ENCODE measurements around the gene STIM1.
"Not testable (repeated sequence)": the region's sequence is repeated elsewhere in the genome, so short reads cannot be mapped to it uniquely, and the experiment has no call there.

STIM1 gene

GRCh38 chr11:3886985-3887384, 31.5 kb downstream of the STIM1 start:
- no peak for DNase-seq

GRCh38 chr11:3888876-3889275, 33.4 kb downstream of the STIM1 start:
- no peak for DNase-seq

- no peak for DNase-seq
These were observed 34.5 kb downstream of the STIM1 start for GRCh38 chr11:3890014-3890413.

- no peak for DNase-seq
These were observed 35.3 kb downstream of the STIM1 start for GRCh38 chr11:3890806-3891205.

GRCh38 chr11:3891751-3892150, 36.3 kb downstream of the STIM1 start:
- DNase-seq: no peak

GRCh38 chr11:3892156-3892555, 36.7 kb downstream of the STIM1 start:
- DNase-seq: no peak

GRCh38 chr11:3893311-3893710, 37.8 kb downstream of the STIM1 start:
- DNase-seq: no peak

GRCh38 chr11:3894128-3894731, 38.8 kb downstream of the STIM1 start:
- peak; percentile 65 for DNase-seq

GRCh38 chr11:3896644-3897043, 41.2 kb downstream of the STIM1 start:
- DNase-seq: no peak

- not testable (repeated sequence) for DNase-seq
These were observed 44.8 kb downstream of the STIM1 start for GRCh38 chr11:3900230-3900629.

GRCh38 chr11:3901249-3902025, 46.0 kb downstream of the STIM1 start:
- DNase-seq: no peak

- DNase-seq: no peak
These were observed 47.0 kb downstream of the STIM1 start for GRCh38 chr11:3902441-3902840.

- DNase-seq: no peak
These were observed 47.9 kb downstream of the STIM1 start for GRCh38 chr11:3903207-3903896.

- no peak for DNase-seq
These were observed 48.8 kb downstream of the STIM1 start for GRCh38 chr11:3904228-3904627.

- peak; percentile 78 for DNase-seq
These were observed 49.9 kb downstream of the STIM1 start for GRCh38 chr11:3905080-3905953.

- no peak for DNase-seq
These were observed 50.7 kb downstream of the STIM1 start for GRCh38 chr11:3906166-3906565.

GRCh38 chr11:3907590-3907989, 52.1 kb downstream of the STIM1 start:
- DNase-seq: no peak

GRCh38 chr11:3909901-3910300, 54.4 kb downstream of the STIM1 start:
- no peak for DNase-seq

GRCh38 chr11:3911908-3912505, 56.5 kb downstream of the STIM1 start:
- DNase-seq: no peak

GRCh38 chr11:3913921-3914320, 58.5 kb downstream of the STIM1 start:
- DNase-seq: no peak

- DNase-seq: no peak
These were observed 59.3 kb downstream of the STIM1 start for GRCh38 chr11:3914805-3915204.

- no peak for DNase-seq
These were observed 61.5 kb downstream of the STIM1 start for GRCh38 chr11:3916962-3917361.
